GM21619 (cell line): ENCODE data around the gene ARHGEF16.

Experiments
- ATAC-seq: cut with Tn5 transposase; IDR thresholded peaks from one replicate; pipeline ENCODE4 v1.9.1; 2021; ENCODE audit not compliant: unreplicated experiment

The ARHGEF16 gene

DNA sequence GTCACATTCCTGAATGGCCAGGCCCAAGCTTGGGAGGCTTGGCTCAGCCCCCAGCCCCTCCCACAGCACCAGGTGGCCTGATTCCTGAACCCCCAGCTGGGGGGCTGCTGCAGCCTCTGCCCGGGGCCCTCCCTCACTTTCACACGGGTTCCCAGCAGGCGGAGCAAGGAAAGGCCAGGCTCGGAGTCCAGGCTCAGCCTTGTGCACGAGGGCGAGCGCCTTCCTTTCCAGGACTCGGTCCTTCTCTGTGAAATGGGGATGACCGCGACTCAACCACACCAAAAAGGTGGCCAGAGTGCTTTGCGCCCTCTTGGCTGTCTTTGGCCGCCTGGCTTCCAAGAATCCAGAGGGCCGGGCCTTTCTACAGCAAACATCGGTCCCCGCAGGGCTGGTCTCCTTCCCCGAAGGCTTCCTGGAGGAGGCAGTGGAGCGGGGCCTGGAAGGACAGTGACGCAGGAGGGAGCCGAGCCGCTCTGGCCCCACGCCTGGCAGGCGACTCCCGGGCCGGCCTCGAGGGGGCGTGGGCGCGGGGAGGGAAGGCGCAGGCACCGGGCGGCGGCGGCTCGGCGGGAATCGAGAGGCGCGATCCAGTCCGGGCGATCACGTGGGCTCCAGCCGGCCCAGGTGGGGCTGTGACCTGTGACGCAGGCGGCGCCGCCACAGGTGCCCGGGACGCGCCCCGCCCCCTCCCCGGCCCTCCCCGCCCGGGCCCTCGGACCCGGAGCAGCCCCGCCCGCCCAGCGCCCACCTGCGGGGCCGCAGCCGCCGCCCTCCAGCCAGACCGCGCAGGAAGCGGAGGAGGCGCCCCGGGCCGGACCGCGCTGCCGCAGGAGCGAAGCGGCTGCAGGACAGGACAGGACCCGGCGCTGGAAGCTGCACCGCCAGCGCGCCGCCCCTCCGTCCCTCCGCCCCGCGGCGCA, at the start of gene ARHGEF16:
ARHGEF16 (plus strand) TSS at position 775 of the 920 bp plus-strand sequence. CDS start 8,420 bp downstream, outside the sequence.
- no peak for ATAC-seq

- ATAC-seq, result no peak
Measured at GRCh38 chr1:3404801-3405200, 49.7 kb upstream of the ARHGEF16 start.

DNA sequence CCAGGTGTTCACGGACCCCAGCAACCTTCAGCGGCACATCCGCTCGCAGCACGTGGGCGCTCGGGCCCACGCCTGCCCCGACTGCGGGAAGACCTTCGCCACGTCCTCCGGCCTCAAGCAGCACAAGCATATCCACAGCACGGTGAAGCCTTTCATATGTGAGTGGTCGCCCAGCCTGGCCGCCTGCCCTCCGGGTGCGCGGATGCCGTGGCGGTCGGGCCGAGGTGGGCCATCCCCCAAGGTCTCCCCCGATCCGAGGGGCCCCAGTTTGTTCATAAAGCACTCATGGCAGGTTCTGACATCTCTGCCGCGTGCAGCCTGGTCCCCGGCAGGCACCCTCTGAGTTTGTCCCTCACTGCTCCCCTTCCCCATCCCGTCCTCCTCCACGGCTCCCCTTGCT, 49.0 kb upstream of the ARHGEF16 start:
- no peak for ATAC-seq

GRCh38 chr1:3405974-3406867, 48.2 kb upstream of the ARHGEF16 start:
- ATAC-seq, result no peak

GRCh38 chr1:3407021-3407420, 47.4 kb upstream of the ARHGEF16 start:
- ATAC-seq, result no peak

DNA sequence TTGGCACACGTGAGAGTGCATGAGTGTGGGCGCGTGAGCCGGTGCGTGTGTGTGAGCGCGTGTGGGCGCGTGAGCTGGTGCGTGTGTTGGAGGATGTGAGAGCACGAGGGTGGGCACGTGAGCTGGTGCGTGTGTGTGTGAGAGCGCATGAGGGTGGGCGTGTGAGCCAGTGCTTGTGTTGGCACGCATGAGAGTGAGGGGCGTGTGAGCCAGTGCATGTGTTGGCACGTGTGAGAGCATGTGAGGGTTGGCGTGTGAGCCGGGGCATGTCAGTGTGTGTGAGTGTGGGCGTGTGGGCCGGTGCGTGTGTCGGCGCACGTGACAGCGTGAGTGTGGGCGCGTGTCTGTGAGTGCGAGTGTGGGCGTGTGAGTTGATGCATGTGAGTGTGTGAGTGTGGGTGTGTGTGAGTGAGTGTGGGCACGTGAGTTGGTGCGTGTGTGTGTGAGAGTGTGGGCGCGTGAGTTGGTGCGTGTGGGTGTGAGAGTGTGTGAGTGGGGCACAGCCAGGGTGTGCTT, 45.7 kb upstream of the ARHGEF16 start:
- no peak for ATAC-seq

- ATAC-seq, result no peak
Measured at GRCh38 chr1:3409366-3410141, 44.9 kb upstream of the ARHGEF16 start.

- no peak for ATAC-seq
Measured at GRCh38 chr1:3410142-3410925, 44.1 kb upstream of the ARHGEF16 start.

DNA sequence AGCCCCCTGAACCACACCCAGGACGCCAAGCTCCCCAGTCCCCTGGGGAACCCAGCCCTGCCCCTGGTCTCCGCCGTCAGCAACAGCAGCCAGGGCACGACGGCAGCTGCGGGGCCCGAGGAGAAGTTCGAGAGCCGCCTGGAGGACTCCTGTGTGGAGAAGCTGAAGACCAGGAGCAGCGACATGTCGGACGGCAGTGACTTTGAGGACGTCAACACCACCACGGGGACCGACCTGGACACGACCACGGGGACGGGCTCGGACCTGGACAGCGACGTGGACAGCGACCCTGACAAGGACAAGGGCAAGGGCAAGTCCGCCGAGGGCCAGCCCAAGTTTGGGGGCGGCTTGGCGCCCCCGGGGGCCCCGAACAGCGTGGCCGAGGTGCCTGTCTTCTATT, 42.7 kb upstream of the ARHGEF16 start:
- ATAC-seq, result no peak

DNA sequence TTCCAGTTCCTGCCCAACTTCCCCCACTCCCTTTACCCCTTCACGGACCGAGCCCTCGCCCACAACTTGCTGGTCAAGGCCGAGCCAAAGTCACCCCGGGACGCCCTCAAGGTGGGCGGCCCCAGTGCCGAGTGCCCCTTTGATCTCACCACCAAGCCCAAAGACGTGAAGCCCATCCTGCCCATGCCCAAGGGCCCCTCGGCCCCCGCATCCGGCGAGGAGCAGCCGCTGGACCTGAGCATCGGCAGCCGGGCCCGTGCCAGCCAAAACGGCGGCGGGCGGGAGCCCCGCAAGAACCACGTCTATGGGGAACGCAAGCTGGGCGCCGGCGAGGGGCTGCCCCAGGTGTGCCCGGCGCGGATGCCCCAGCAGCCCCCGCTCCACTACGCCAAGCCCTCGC, 42.1 kb upstream of the ARHGEF16 start:
- ATAC-seq, result no peak

DNA sequence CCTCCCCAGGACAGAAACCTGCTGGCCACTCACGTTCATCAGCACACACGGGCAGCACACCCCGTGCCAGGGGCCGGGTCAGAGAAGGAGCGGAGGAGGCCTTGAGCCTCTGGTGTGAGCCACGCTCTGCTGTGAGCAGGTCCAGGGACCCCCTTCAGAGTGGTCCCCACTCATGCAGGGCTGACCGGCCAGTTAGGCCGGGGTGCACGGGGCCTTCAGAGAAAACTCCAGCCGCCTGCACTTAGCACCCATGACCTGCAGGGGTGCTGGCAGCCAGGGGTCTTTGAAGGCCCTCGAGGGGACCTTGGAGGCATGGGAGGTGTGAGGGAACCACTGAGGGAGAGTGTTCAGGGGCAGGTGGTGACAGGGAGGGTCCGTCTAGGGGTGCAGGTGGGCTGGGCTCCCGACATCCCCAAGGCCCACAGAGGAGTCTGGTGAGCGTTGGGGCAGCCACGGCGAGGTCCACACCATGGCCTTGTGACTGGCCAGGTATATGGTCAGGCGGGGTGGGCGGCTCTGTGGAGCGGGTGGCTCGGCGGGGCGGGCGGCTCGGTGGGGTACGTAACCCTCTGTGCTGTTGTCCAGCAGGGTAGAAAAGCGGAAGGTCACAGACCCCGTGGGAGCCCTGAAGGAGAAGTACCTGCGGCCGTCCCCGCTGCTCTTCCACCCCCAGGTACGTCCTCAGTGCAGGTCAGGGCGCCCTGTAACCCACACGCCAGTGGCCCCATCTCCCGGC, 40.3 kb upstream of the ARHGEF16 start:
- ATAC-seq, result no peak

GRCh38 chr1:3415260-3416090, 39.0 kb upstream of the ARHGEF16 start:
- ATAC-seq, result no peak

DNA sequence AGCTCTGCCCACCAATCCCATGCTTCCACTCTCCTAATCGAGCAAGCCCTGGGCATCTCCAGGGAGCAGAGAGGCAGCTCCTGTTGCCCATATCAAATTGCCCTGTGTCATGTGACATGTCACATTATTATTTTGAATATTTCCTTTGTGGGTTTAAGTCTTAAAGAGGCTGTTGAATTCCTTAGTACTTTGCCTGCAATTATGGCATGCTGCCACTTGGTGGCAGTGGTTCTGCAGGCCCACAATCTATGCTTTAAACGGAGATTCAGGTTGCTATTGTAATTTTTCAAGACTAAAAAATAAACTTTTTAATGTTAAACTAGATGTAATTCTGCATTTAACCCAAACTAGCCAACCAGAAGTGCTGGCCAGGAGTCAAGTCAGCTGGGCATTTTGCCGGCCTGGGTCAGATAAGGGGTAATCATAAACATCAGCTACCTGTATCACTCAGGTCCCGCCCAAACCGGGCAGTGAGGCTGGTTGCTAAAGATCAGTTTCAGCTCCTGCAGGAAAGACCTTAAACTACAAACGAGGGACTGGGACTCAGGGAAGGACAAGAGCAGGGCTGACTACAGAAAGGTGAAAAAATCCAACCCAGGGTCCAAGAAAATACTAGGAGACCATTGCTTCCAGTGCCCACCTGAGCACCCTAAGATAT, 37.3 kb upstream of the ARHGEF16 start:
- no peak for ATAC-seq

DNA sequence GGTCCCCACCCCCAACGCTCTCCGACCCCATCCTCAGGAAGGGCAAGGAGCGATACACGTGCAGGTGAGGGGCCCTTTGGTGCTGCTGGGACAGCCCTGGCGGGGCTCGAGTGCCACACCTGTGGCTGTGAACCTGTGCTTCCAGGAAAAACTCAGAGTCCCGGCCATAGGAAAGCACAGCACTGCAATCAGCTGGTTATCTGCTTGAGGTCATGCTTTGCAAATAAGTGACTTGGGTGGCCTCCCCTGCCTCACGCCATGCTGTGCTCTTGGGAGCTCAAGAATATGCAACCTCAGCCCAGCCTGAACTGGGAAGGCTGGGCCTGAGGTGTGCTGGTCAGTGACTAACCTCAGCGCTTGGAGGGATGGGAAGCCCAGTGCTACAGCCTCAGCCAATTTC, 36.5 kb upstream of the ARHGEF16 start:
- ATAC-seq, result no peak

GRCh38 chr1:3418600-3418999, 35.9 kb upstream of the ARHGEF16 start:
- no peak for ATAC-seq

DNA sequence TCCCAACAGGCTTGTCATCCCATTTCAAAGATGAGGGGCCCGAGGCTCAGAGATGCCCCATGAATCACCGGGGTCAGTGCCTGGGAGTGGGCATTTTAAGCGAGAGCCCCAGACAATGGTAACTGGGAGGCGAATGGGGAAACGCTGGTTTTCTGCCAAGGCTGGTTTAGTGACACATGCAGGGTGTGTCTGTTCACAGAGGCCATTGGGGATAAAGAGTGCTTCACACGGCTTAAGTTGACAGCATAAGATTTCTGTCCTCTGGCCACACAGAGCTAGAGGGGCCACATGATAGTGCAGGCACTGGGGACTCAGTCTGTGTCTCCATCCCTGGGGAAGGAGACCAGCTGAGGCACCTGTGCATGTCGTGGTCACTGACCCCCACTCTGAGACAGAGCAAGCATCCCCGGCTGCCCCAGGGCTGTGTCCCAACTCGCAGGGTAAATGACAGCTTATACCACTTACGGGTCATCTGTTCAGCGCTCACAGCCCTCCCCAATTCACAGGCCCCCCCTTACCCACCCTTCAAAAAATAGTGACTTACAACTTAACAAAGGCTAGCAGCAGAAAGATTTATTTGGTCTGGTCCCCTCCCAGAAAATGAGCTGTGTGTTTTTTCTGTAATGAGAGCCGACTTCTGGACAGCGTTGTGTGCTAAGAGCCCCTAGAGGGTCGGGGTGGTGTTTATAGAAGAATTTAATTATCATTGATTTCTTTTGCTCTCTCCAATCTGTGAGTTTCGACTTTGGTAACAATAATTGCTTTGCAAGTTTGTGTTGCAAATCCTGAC, 34.9 kb upstream of the ARHGEF16 start:
- ATAC-seq, result no peak
